K562 (cell line): ENCODE data around the gene HSDL1. TPM values are rescaled to one million over a fixed set of nuclear protein-coding genes. Genes with fewer than 3 reads are reported as not detected.

Experiments used
- CBFA2T3 ChIP-seq: fragments of 450-650 bp; IDR thresholded peaks from 2 replicates; pipeline ENCODE4 v1.6.1; 2017
- FOXP1 ChIP-seq: sonication (generic); formaldehyde crosslinking; IDR thresholded peaks from 2 replicates; pipeline ENCODE4 v1.8.0; 2022; ENCODE audit warnings: mild to moderate bottlenecking, missing genetic modification reagents
- KDM5B ChIP-seq: fragments of 200-600 bp; sonication (generic); IDR thresholded peaks from 2 replicates; pipeline ENCODE4 v1.6.1; 2012; ENCODE audit warnings: low read depth, mild to moderate bottlenecking, moderate library complexity, low read length, control low read depth, inconsistent platforms; ENCODE audit not compliant: insufficient replicate concordance
- PHB2 ChIP-seq: fragments of 450-650 bp; IDR thresholded peaks from 2 replicates; pipeline ENCODE4 v1.6.1; 2017; ENCODE audit warnings: low read depth
- PRDM10 ChIP-seq: fragments of 450-650 bp; IDR thresholded peaks from 2 replicates; pipeline ENCODE4 v1.6.1; 2018; ENCODE audit not compliant: partially characterized antibody
- PREB ChIP-seq: sonication (generic); formaldehyde crosslinking; IDR thresholded peaks from 2 replicates; pipeline ENCODE4 v1.8.1; 2023; ENCODE audit warnings: mild to moderate bottlenecking, missing genetic modification reagents
- PURB ChIP-seq: sonication (generic); formaldehyde crosslinking; IDR thresholded peaks from 2 replicates; pipeline ENCODE4 v1.9.0; 2021; ENCODE audit warnings: low read depth, mild to moderate bottlenecking, missing genetic modification reagents
- USF1 ChIP-seq: sonication (generic); formaldehyde crosslinking; IDR thresholded peaks from 2 replicates; pipeline ENCODE4 v1.9.0; 2022; ENCODE audit warnings: mild to moderate bottlenecking, missing genetic modification reagents
- ZBTB34 ChIP-seq: fragments of 250-450 bp; sonication (Bioruptor Pico); IDR thresholded peaks from 2 replicates; pipeline ENCODE4 v1.8.0; 2021; ENCODE audit warnings: mild to moderate bottlenecking, moderate library complexity
- polyA plus RNA-seq, 8 experiments: library from polyadenylated mRNA; depleted of rRNA in 4 of 8; stranded (reverse) in 5 of 8; unstranded in 3 of 8; fragments of >200 nt; fragmentation: Nextera tagmentation in 2 of 8; fragmentation: Illumina TruSeq in 1 of 8; extraction: Ambion mirVana in 2 of 8; extraction: Trizol in 1 of 8; gene quantifications; 2 replicates each; pipeline versions ENCODE4 v1.2.1 to v1.2.3, GENCODE V29; 2011 to 2014; ENCODE audit warnings: inconsistent platforms in 1 of 8, missing spikeins in 1 of 8
- total RNA-seq, 7 experiments: library from RNA; depleted of rRNA in 6 of 7; stranded (reverse); fragments of >200 nt in 6 of 7; fragmentation: Illumina TruSeq in 2 of 7; extraction: Trizol in 2 of 7; gene quantifications; 2 replicates each; pipeline versions ENCODE4 v1.2.1 to v1.2.3, GENCODE V29; 2011 to 2021; ENCODE audit warnings: low replicate concordance in 1 of 7
- TF ChIP-seq, protein P1 (sequence below), 2 experiments: fragments of 450-650 bp; IDR thresholded peaks; 2 replicates each; pipeline ENCODE4 v1.6.1; 2016; ENCODE audit warnings: mild to moderate bottlenecking in 2 of 2, borderline replicate concordance in 1 of 2, low read depth in 1 of 2, moderate library complexity in 1 of 2

HSDL1 gene
- total and polyA plus RNA-seq, 9 of the 15 experiments (the other 6 are each of a cell fraction or from before 2014, with no cell fraction given): 14.8 to 41.2 (median 27.7) TPM

DNA sequence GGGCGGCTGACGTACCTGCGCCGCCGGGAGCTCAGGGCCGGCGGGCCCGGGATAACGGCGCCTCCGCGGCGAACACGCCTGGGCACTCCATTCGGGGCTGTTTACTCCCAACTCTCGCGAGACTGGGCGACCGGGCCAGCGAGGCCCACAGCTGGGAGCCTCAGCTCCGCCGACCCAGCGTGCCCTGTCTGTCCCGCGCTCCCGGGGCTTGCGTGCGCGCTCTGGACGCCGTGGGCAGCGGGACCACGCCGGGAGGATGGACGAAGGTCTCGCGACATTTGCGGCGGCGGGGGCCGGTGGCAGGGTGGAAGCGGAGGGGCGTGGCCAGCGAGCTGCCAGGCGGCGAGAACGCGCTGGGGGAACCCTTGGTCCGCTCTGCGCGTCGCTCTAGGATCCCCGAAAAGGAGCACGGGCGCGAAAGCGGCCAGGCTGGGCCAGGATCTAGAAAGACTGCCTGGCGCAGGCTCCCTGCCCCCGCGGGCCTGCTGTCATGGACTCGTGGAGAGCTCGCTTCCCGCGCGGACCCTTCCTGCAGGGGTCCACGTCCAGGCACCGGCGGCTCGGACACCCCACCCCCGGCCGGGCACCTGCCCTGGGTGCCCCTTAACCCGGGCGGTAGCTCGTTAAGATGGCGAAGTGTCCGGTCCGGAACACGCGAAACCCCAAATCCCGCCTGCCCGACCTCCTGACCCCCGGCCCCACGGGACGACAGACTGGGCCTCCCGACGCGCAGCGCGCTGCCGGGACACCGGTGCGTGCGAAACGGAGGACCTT lies 28.1 kb downstream of the HSDL1 start, which contains the start of gene MBTPS1 (continued):
- TF ChIP-seq, protein P1, sequence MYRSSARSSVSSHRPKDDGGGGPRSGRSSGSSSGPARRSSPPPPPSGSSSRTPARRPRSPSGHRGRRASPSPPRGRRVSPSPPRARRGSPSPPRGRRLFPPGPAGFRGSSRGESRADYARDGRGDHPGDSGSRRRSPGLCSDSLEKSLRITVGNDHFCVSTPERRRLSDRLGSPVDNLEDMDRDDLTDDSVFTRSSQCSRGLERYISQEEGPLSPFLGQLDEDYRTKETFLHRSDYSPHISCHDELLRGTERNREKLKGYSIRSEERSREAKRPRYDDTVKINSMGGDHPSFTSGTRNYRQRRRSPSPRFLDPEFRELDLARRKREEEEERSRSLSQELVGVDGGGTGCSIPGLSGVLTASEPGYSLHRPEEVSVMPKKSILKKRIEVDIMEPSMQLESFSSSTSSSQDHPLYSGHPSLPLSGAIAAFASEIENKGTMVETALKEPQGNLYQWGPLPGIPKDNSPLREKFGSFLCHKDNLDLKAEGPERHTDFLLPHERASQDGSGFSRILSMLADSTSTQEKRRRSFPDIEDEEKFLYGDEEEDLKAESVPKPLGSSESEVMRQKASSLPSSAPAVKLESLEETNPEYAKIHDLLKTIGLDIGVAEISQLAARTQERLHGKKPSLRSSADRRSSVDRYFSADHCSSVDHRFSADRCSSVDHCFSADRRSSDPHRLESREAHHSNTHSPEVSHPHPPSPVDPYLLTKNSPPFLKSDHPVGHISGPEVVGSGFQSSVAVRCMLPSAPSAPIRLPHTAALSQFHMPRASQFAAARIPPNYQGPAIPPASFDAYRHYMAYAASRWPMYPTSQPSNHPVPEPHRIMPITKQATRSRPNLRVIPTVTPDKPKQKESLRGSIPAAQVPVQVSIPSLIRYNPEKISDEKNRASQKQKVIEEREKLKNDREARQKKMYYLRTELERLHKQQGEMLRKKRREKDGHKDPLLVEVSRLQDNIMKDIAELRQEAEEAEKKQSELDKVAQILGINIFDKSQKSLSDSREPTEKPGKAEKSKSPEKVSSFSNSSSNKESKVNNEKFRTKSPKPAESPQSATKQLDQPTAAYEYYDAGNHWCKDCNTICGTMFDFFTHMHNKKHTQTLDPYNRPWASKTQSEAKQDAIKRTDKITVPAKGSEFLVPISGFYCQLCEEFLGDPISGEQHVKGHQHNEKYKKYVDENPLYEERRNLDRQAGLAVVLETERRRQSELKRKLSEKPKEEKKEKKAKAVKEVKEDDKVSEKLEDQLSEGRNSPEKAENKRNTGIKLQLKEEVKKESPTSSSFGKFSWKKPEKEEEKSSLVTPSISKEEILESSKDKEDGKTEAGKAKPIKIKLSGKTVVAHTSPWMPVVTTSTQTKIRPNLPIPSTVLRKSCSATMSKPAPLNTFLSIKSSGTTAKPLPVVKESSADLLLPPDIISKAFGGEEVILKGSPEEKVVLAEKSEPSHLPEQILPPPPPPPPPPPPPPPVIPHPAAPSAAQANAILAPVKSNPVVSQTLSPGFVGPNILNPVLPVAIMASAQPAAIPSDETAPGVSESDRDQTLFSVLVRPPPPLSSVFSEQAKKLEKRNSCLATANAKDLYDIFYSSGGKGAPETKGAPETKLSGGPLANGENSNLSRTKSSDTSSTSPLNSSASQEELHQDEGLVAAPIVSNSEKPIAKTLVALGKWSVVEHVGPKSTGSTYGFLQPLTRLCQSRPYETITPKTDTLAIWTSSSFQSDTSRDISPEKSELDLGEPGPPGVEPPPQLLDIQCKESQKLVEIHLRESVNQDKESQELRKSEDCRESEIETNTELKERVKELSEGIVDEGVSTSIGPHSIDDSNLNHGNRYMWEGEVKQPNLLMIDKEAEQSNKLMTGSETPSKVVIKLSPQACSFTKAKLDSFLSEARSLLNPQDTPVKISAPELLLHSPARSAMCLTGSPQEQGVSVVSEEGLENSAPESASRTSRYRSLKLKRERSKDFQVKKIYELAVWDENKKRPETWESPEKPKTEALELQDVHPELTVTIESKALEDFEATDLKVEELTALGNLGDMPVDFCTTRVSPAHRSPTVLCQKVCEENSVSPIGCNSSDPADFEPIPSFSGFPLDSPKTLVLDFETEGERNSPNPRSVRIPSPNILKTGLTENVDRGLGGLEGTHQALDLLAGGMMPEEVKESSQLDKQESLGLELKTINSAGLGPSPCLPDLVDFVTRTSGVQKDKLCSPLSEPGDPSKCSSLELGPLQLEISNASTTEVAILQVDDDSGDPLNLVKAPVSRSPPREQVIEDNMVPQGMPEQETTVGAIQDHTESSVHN (IDR thresholded peaks at IDR 0.05; ENCODE audit: borderline replicate concordance in 1 of 2, low read depth in 1 of 2): no peak
- TF ChIP-seq PURB (no peak), KDM5B (peak; percentile 85), PRDM10 (peak; percentile 64), PHB2 (no peak), CBFA2T3 (no peak), PREB (CRISPR knock-in tag) (no peak), USF1 (CRISPR knock-in tag) (no peak; the same call in 1 of the 2 replicates), FOXP1 (CRISPR knock-in tag) (peak; percentile 41), ZBTB34 (0 out of 2 replicates have a peak, but pooled peaks have one; percentile 15)
